ENCODE measurements around the gene FAM81A.
"Not testable (repeated sequence)": the region's sequence is repeated elsewhere in the genome, so short reads cannot be mapped to it uniquely, and the experiment has no call there.

Gene FAM81A

GRCh38 chr15:59437817-59438624 is at the start of gene FAM81A:
TSS of gene FAM81A (plus strand) at chr15:59438186. CDS start at chr15:59458627, 20,441 bp downstream.
- no peaks in the 10 kb centered on the region for H3K36me3 Mint-ChIP-seq (ENCODE audit: low read depth)
- H3K27ac Mint-ChIP-seq, result no peak within 1 kb of the TSS
- H3K9me3 Mint-ChIP-seq, result no peaks in the 10 kb centered on the region
- H3K27me3 Mint-ChIP-seq, result peaks cover 64% of the 10 kb centered on the region
- peaks cover 26% of the 10 kb centered on the region for H3K4me1 Mint-ChIP-seq (ENCODE audit: low read depth)
- intact Hi-C loops (cut with micrococcal nuclease), result no loop called here
- peak within 1 kb of the TSS; percentile 72 for H3K4me3 Mint-ChIP-seq

GRCh38 chr15:59388670-59389069 is 49.3 kb upstream of the FAM81A start:
- H3K4me1 Mint-ChIP-seq (ENCODE audit: low read depth), result peaks cover 39% of the 10 kb centered on the region
- no peaks in the 10 kb centered on the region for H3K9me3 Mint-ChIP-seq
- no peaks in the 10 kb centered on the region for H3K27me3 Mint-ChIP-seq
- H3K36me3 Mint-ChIP-seq (ENCODE audit: low read depth), result no peaks in the 10 kb centered on the region
- intact Hi-C loops (cut with micrococcal nuclease), result no loop called here
- no peak overlapping the region for H3K27ac Mint-ChIP-seq
- H3K4me3 Mint-ChIP-seq, result no peak overlapping the region

GRCh38 chr15:59392299-59392698 is 45.7 kb upstream of the FAM81A start:
- Mint-ChIP-seq H3K9me3 (no peaks in the 10 kb centered on the region), H3K36me3 (ENCODE audit: low read depth) (no peaks in the 10 kb centered on the region), H3K27me3 (no peaks in the 10 kb centered on the region), H3K4me1 (ENCODE audit: low read depth) (peaks cover 57% of the 10 kb centered on the region), H3K4me3 (no peak overlapping the region), H3K27ac (peak overlapping the region; percentile 58)
- intact Hi-C loops (cut with micrococcal nuclease), result no loop called here

GRCh38 chr15:59394166-59394661 is 43.8 kb upstream of the FAM81A start:
- Mint-ChIP-seq H3K4me3 (no peak overlapping the region), H3K27me3 (no peaks in the 10 kb centered on the region), H3K27ac (no peak overlapping the region), H3K4me1 (ENCODE audit: low read depth) (peaks cover 64% of the 10 kb centered on the region), H3K9me3 (no peaks in the 10 kb centered on the region), H3K36me3 (ENCODE audit: low read depth) (no peaks in the 10 kb centered on the region)
- intact Hi-C loops (cut with micrococcal nuclease), result no loop called here

- peaks cover 68% of the 10 kb centered on the region for H3K4me1 Mint-ChIP-seq (ENCODE audit: low read depth)
- no peak overlapping the region for H3K4me3 Mint-ChIP-seq
- intact Hi-C loops (cut with micrococcal nuclease), result no loop called here
- H3K27me3 Mint-ChIP-seq, result no peaks in the 10 kb centered on the region
- H3K27ac Mint-ChIP-seq, result no peak overlapping the region
- H3K9me3 Mint-ChIP-seq, result no peaks in the 10 kb centered on the region
- H3K36me3 Mint-ChIP-seq (ENCODE audit: low read depth), result no peaks in the 10 kb centered on the region
Observed at GRCh38 chr15:59396211-59396610, 41.8 kb upstream of the FAM81A start.

- no peak overlapping the region for H3K4me3 Mint-ChIP-seq
- no peaks in the 10 kb centered on the region for H3K36me3 Mint-ChIP-seq (ENCODE audit: low read depth)
- H3K9me3 Mint-ChIP-seq, result no peaks in the 10 kb centered on the region
- intact Hi-C loops (cut with micrococcal nuclease), result no loop called here
- H3K27me3 Mint-ChIP-seq, result no peaks in the 10 kb centered on the region
- peaks cover 68% of the 10 kb centered on the region for H3K4me1 Mint-ChIP-seq (ENCODE audit: low read depth)
- H3K27ac Mint-ChIP-seq, result peak overlapping the region; percentile 41
Observed at GRCh38 chr15:59396679-59397078, 41.3 kb upstream of the FAM81A start.

- peaks cover 70% of the 10 kb centered on the region for H3K4me1 Mint-ChIP-seq (ENCODE audit: low read depth)
- no peaks in the 10 kb centered on the region for H3K27me3 Mint-ChIP-seq
- intact Hi-C loops (cut with micrococcal nuclease), result no loop called here
- peak overlapping the region; percentile 61 for H3K27ac Mint-ChIP-seq
- H3K4me3 Mint-ChIP-seq, result no peak overlapping the region
- H3K9me3 Mint-ChIP-seq, result no peaks in the 10 kb centered on the region
- H3K36me3 Mint-ChIP-seq (ENCODE audit: low read depth), result no peaks in the 10 kb centered on the region
Observed at GRCh38 chr15:59398220-59398619, 39.8 kb upstream of the FAM81A start.

GRCh38 chr15:59399465-59400102 is 38.4 kb upstream of the FAM81A start:
- Mint-ChIP-seq H3K36me3 (ENCODE audit: low read depth) (no peaks in the 10 kb centered on the region), H3K27me3 (no peaks in the 10 kb centered on the region), H3K9me3 (no peaks in the 10 kb centered on the region), H3K4me1 (ENCODE audit: low read depth) (peaks cover 74% of the 10 kb centered on the region), H3K4me3 (peak overlapping the region; percentile 70), H3K27ac (peak overlapping the region; percentile 61)
- intact Hi-C loops (cut with micrococcal nuclease), result no loop called here

GRCh38 chr15:59400103-59400813 is 37.7 kb upstream of the FAM81A start:
- H3K36me3 Mint-ChIP-seq (ENCODE audit: low read depth), result no peaks in the 10 kb centered on the region
- H3K27ac Mint-ChIP-seq, result peak overlapping the region; percentile 61
- no peaks in the 10 kb centered on the region for H3K27me3 Mint-ChIP-seq
- H3K9me3 Mint-ChIP-seq, result no peaks in the 10 kb centered on the region
- intact Hi-C loops (cut with micrococcal nuclease), result no loop called here
- H3K4me1 Mint-ChIP-seq (ENCODE audit: low read depth), result peaks cover 80% of the 10 kb centered on the region
- H3K4me3 Mint-ChIP-seq, result peak overlapping the region; percentile 18

- H3K27me3 Mint-ChIP-seq; intact Hi-C loops (cut with micrococcal nuclease); H3K36me3 Mint-ChIP-seq (ENCODE audit: low read depth); H3K9me3 Mint-ChIP-seq: not testable (repeated sequence)
- H3K27ac Mint-ChIP-seq, result peak overlapping the region; percentile 67
- H3K4me3 Mint-ChIP-seq, result peak overlapping the region; percentile 56
- H3K4me1 Mint-ChIP-seq (ENCODE audit: low read depth), result peaks cover 84% of the 10 kb centered on the region
Observed at GRCh38 chr15:59401051-59401823, 36.7 kb upstream of the FAM81A start.

GRCh38 chr15:59401824-59402569 is 36.0 kb upstream of the FAM81A start:
- Mint-ChIP-seq H3K4me3 (peak overlapping the region; percentile 56), H3K27ac (peak overlapping the region; percentile 67), H3K4me1 (ENCODE audit: low read depth) (peaks cover 84% of the 10 kb centered on the region)

GRCh38 chr15:59405079-59405478 is 32.9 kb upstream of the FAM81A start:
- Mint-ChIP-seq H3K4me3 (no peak overlapping the region), H3K9me3 (no peaks in the 10 kb centered on the region), H3K27me3 (no peaks in the 10 kb centered on the region), H3K4me1 (ENCODE audit: low read depth) (peaks cover 83% of the 10 kb centered on the region), H3K27ac (no peak overlapping the region), H3K36me3 (ENCODE audit: low read depth) (no peaks in the 10 kb centered on the region)
- intact Hi-C loops (cut with micrococcal nuclease), result loop anchor here (5.0 kb wide), 1 partner anchor 33 kb away; the partner anchor contains the start of gene MYO1E

More at GRCh38 chr15:59401824-59402569, 36.0 kb upstream of the FAM81A start:
- H3K9me3 Mint-ChIP-seq, result no peaks in the 10 kb centered on the region
- intact Hi-C loops (cut with micrococcal nuclease), result no loop called here
- H3K27me3 Mint-ChIP-seq, result no peaks in the 10 kb centered on the region
- no peaks in the 10 kb centered on the region for H3K36me3 Mint-ChIP-seq (ENCODE audit: low read depth)

- peak overlapping the region; percentile 25 for H3K27ac Mint-ChIP-seq
- H3K27me3 Mint-ChIP-seq, result no peaks in the 10 kb centered on the region
- intact Hi-C loops (cut with micrococcal nuclease), result loop anchor here (5.0 kb wide), 1 partner anchor 34 kb away; the partner anchor contains the start of gene MYO1E
Observed at GRCh38 chr15:59406446-59406845, 31.5 kb upstream of the FAM81A start.

More at GRCh38 chr15:59406446-59406845, 31.5 kb upstream of the FAM81A start:
- H3K9me3 Mint-ChIP-seq, result no peaks in the 10 kb centered on the region
- peaks cover 85% of the 10 kb centered on the region for H3K4me1 Mint-ChIP-seq (ENCODE audit: low read depth)
- no peaks in the 10 kb centered on the region for H3K36me3 Mint-ChIP-seq (ENCODE audit: low read depth)
- peak overlapping the region; percentile 52 for H3K4me3 Mint-ChIP-seq
